Memory B cell (primary cell): Measurements from ENCODE around the gene SPATC1L.
"Not testable (repeated sequence)": the region's sequence is repeated elsewhere in the genome, so short reads cannot be mapped to it uniquely, and the experiment has no call there.

Experiments used
- ATAC-seq: fragments of 150-1000 bp; cut with Tn5 transposase; 2 replicates; pipeline ENCODE4 v1.10.0; 2021; ENCODE audit warnings: low read depth, mild to moderate bottlenecking, moderate library complexity
- DNase-seq, 2 donors: peaks; one replicate each; pipeline ENCODE4 v3.0.0; 2022; ENCODE audit warnings: low spot score in 2 of 2
- H3K27ac Mint-ChIP-seq: one replicate; pipeline ENCODE4 v1.8.0; 2022; ENCODE audit warnings: mild to moderate bottlenecking, moderate library complexity, mixed read lengths
- H3K27me3 Mint-ChIP-seq: one replicate; pipeline ENCODE4 v1.8.0; 2022; ENCODE audit warnings: mixed read lengths
- H3K36me3 Mint-ChIP-seq: one replicate; pipeline ENCODE4 v1.8.0; 2022; ENCODE audit warnings: mild to moderate bottlenecking, mixed read lengths
- H3K4me1 Mint-ChIP-seq: one replicate; pipeline ENCODE4 v1.8.0; 2022; ENCODE audit warnings: mixed read lengths
- H3K4me3 Mint-ChIP-seq: one replicate; pipeline ENCODE4 v1.8.0; 2022; ENCODE audit warnings: mild to moderate bottlenecking, moderate library complexity, mixed read lengths
- H3K9me3 Mint-ChIP-seq: one replicate; pipeline ENCODE4 v1.8.0; 2022; ENCODE audit warnings: mixed read lengths

The SPATC1L gene

DNA sequence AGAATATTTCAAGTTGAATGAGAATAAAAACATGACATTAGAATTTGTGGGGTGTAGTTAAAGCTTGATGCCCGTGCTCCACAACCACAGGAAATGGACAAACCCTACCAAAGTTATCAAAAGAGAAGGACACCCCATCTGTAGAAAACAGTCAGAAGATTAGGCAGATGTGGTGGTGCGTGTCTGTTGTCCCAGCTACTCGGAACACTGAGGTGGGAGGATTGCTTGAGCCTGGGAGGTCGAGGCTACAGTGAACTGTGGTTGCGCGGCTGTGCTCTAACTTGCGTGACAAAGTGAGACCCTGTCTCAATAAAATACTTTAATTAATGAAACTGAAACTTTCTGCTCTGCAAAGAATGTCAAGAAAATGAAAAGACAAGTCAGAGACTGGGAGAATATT is 1.5 kb upstream of the SPATC1L start:
- DNase-seq (no peak), ATAC-seq (no peak)

DNA sequence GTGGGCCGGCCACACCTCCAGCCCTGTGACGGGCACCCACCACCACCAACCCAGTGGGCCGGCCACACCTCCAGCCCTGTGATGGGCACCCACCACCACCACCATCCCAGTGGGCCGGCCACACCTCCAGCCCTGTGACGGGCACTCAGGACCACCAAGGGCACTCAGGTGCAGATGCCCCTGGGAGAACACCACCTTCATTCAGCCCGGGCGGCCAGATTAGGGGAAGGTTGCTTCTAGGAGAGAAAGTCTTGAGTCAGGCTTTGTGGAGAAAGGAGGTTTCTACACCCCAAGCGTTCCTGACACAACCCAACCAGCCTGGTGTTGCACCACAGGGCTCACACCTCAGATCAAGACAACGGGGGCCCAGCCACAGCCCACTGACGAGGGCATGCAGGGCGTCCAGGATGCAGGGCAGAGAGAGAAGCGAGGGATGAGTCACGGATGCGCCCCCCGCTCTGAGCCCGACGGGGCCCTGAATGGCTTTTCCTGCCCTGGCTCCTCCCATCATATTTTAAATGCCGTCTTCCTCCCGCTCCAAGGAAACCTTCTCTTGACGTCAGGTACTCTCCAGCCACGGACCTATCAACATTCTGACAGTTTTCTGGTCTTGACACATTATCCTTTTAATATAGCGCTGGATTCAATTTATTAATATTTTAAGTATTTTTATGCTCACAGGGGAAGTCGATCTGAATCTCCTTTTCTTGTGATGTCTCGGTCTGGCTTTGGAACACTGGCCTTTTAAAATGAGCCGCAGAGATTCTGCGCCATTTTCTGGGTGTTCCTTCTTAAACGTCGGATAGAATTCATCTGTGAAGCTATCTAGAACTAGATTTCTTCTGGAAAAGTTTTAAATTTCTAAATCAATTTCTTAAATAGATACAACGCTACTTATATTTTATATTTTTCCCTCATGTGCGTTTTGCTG is 631 bp upstream of the SPATC1L start:
- no peaks in the 10 kb centered on the region for H3K36me3 Mint-ChIP-seq
- no peaks in the 10 kb centered on the region for H3K27me3 Mint-ChIP-seq
- ATAC-seq (peak; percentile 80), DNase-seq (peak; percentile 72 to 75)
- H3K9me3 Mint-ChIP-seq: no peaks in the 10 kb centered on the region
- no peaks in the 10 kb centered on the region for H3K4me1 Mint-ChIP-seq
- H3K27ac Mint-ChIP-seq: peak overlapping the region; percentile 81
- peak overlapping the region; percentile 93 for H3K4me3 Mint-ChIP-seq

More for the DNA sequence above, 1.5 kb upstream of the SPATC1L start:
- H3K4me3 Mint-ChIP-seq: no peak overlapping the region
- no peak overlapping the region for H3K27ac Mint-ChIP-seq
- H3K9me3 Mint-ChIP-seq: no peaks in the 10 kb centered on the region
- H3K36me3 Mint-ChIP-seq: no peaks in the 10 kb centered on the region
- no peaks in the 10 kb centered on the region for H3K4me1 Mint-ChIP-seq
- no peaks in the 10 kb centered on the region for H3K27me3 Mint-ChIP-seq

DNA sequence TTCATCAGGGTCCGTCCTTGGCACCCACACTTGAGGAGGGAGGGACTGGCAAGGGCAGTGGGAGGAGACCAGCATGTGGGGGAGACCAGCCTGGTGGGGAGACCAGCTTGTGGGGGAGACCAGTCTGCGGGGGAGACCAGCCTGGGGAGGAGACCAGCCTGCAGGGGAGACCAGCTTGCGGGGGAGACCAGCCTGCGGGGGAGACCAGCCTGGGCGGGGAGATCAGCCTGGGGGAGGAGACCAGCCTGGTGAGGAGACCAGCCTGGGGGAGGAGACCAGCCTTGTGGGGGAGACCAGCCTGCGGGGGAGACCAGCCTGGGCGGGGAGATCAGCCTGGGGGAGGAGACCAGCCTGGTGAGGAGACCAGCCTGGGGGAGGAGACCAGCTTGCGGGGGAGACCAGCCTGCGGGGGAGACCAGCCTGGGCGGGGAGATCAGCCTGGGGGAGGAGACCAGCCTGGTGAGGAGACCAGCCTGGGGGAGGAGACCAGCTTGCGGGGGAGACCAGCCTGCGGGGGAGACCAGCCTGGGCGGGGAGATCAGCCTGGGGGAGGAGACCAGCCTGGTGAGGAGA is 836 bp downstream of the SPATC1L start:
- H3K36me3 Mint-ChIP-seq, H3K27me3 Mint-ChIP-seq, H3K9me3 Mint-ChIP-seq, ATAC-seq, H3K4me1 Mint-ChIP-seq, H3K27ac Mint-ChIP-seq, DNase-seq: not testable (repeated sequence)
- peak overlapping the region; percentile 72 for H3K4me3 Mint-ChIP-seq

- H3K36me3 Mint-ChIP-seq: peaks cover 2% of the 10 kb centered on the region
- no peaks in the 10 kb centered on the region for H3K27me3 Mint-ChIP-seq
- H3K4me3 Mint-ChIP-seq: peak overlapping the region; percentile 72
- H3K27ac Mint-ChIP-seq: no peak overlapping the region
- peaks cover 2% of the 10 kb centered on the region for H3K4me1 Mint-ChIP-seq
- ATAC-seq (no peak), DNase-seq (no peak)
- H3K9me3 Mint-ChIP-seq: peaks cover under 1% of the 10 kb centered on the region
Measured at GRCh38 chr21:46182548-46183336, 1.5 kb downstream of the SPATC1L start.

- Mint-ChIP-seq H3K36me3 (peaks cover 2% of the 10 kb centered on the region), H3K27ac (no peak overlapping the region), H3K27me3 (no peaks in the 10 kb centered on the region), H3K9me3 (peaks cover 1% of the 10 kb centered on the region), H3K4me1 (peaks cover 2% of the 10 kb centered on the region), H3K4me3 (no peak overlapping the region)
- no peak for ATAC-seq
- no peak for DNase-seq
Measured at GRCh38 chr21:46181953-46182547, 2.2 kb downstream of the SPATC1L start.

- H3K4me1 Mint-ChIP-seq: peaks cover 2% of the 10 kb centered on the region
- peaks cover 2% of the 10 kb centered on the region for H3K36me3 Mint-ChIP-seq
- ATAC-seq (no peak), DNase-seq (no peak)
- H3K27ac Mint-ChIP-seq: no peak overlapping the region
- H3K27me3 Mint-ChIP-seq: no peaks in the 10 kb centered on the region
- H3K4me3 Mint-ChIP-seq: no peak overlapping the region
- peaks cover 1% of the 10 kb centered on the region for H3K9me3 Mint-ChIP-seq
Measured at GRCh38 chr21:46181436-46181835, 2.8 kb downstream of the SPATC1L start.

GRCh38 chr21:46180778-46181391 is 3.4 kb downstream of the SPATC1L start:
- ATAC-seq: no peak
- Mint-ChIP-seq H3K9me3 (peaks cover 5% of the 10 kb centered on the region), H3K36me3 (peaks cover 6% of the 10 kb centered on the region), H3K27ac (no peak overlapping the region), H3K27me3 (peaks cover 2% of the 10 kb centered on the region), H3K4me3 (no peak overlapping the region), H3K4me1 (peaks cover 2% of the 10 kb centered on the region)
- no peak for DNase-seq

GRCh38 chr21:46180079-46180722 is 4.1 kb downstream of the SPATC1L start:
- peaks cover 5% of the 10 kb centered on the region for H3K9me3 Mint-ChIP-seq
- peaks cover 2% of the 10 kb centered on the region for H3K4me1 Mint-ChIP-seq
- no peak for DNase-seq
- H3K4me3 Mint-ChIP-seq: no peak overlapping the region
- H3K36me3 Mint-ChIP-seq: peaks cover 6% of the 10 kb centered on the region
- H3K27me3 Mint-ChIP-seq: peaks cover 2% of the 10 kb centered on the region
- no peak for ATAC-seq
- no peak overlapping the region for H3K27ac Mint-ChIP-seq

- no peak for ATAC-seq
- H3K27ac Mint-ChIP-seq: no peak overlapping the region
- H3K36me3 Mint-ChIP-seq: peaks cover 10% of the 10 kb centered on the region
- no peak overlapping the region for H3K4me3 Mint-ChIP-seq
- H3K9me3 Mint-ChIP-seq: peaks cover 7% of the 10 kb centered on the region
- H3K27me3 Mint-ChIP-seq: peaks cover 2% of the 10 kb centered on the region
- DNase-seq: no peak
- H3K4me1 Mint-ChIP-seq: peaks cover 2% of the 10 kb centered on the region
Measured at GRCh38 chr21:46179708-46180078, 4.6 kb downstream of the SPATC1L start.

GRCh38 chr21:46178961-46179360 is 5.3 kb downstream of the SPATC1L start:
- no peak overlapping the region for H3K4me3 Mint-ChIP-seq
- ATAC-seq: no peak
- H3K9me3 Mint-ChIP-seq: peaks cover 9% of the 10 kb centered on the region
- H3K36me3 Mint-ChIP-seq: peaks cover 15% of the 10 kb centered on the region
- H3K27ac Mint-ChIP-seq: no peak overlapping the region
- H3K27me3 Mint-ChIP-seq: peaks cover 2% of the 10 kb centered on the region
- DNase-seq: no peak
- peaks cover 2% of the 10 kb centered on the region for H3K4me1 Mint-ChIP-seq

DNA sequence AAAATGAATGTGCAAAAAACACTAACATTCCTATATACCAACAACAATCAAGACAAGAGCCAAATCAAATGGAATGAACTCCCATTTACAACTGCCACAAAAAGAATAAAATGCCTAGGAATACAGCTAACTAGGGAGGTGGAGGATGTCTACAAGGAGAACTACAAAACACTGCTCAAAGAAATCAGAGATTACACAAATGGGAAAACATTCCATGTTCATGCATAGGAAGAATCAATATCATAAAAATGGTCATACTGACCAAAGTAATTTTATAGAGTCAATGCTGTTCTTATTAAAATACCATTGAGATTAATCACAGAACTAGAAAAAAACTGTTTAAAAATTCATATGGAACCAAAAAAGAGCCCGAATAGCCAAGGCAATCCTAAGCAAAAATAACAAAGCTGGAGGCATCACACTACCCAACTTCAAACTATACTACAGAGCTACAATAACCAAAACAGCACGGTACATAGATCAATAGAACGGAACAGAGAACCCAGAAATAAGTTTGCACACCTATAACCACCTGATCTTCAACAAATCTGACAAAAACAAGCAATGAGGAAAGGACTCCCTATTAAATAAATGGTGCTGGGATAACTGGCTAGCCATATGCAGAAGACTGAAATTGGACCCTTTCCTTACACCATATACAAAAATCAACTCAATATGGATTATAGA is 7.7 kb downstream of the SPATC1L start:
- not testable (repeated sequence) for H3K4me3 Mint-ChIP-seq, H3K9me3 Mint-ChIP-seq, H3K27me3 Mint-ChIP-seq, DNase-seq, ATAC-seq, H3K27ac Mint-ChIP-seq, H3K4me1 Mint-ChIP-seq
- peaks cover 17% of the 10 kb centered on the region for H3K36me3 Mint-ChIP-seq

- peaks cover 10% of the 10 kb centered on the region for H3K4me1 Mint-ChIP-seq
- H3K4me3 Mint-ChIP-seq: no peak overlapping the region
- DNase-seq: no peak
- H3K27ac Mint-ChIP-seq: no peak overlapping the region
- H3K9me3 Mint-ChIP-seq: peaks cover 9% of the 10 kb centered on the region
- H3K27me3 Mint-ChIP-seq: peaks cover 10% of the 10 kb centered on the region
- H3K36me3 Mint-ChIP-seq: peaks cover 20% of the 10 kb centered on the region
- no peak for ATAC-seq
Measured at GRCh38 chr21:46173573-46173972, 10.7 kb downstream of the SPATC1L start.
